Esophagus (tissue), 2 donors: ENCODE results near the gene CRMP1. TPM values are rescaled to one million over a fixed set of nuclear protein-coding genes. Genes with fewer than 3 reads are reported as not detected.

Experiments
- H3K27ac ChIP-seq, 2 donors: one replicate each; pipeline ENCODE4 v1.5.1; 2013; ENCODE audit warnings: low read depth in 2 of 2, mild to moderate bottlenecking in 2 of 2, inconsistent platforms in 1 of 2, low read length in 1 of 2, moderate library complexity in 1 of 2
- H3K27me3 ChIP-seq, 2 donors: one replicate each; pipeline ENCODE4 v1.6.1; 2013; ENCODE audit warnings: low read length in 2 of 2, control low read depth in 1 of 2, mild to moderate bottlenecking in 1 of 2; ENCODE audit not compliant: insufficient read depth in 2 of 2, control insufficient read depth in 1 of 2
- H3K36me3 ChIP-seq, 2 donors: one replicate each; pipeline ENCODE4 v1.6.1; 2013; ENCODE audit warnings: low read length in 1 of 2; ENCODE audit not compliant: control insufficient read depth in 2 of 2, insufficient read depth in 2 of 2
- H3K4me1 ChIP-seq, 2 donors: one replicate each; pipeline ENCODE4 v1.6.1; 2013; ENCODE audit warnings: low read length in 1 of 2; ENCODE audit not compliant: control insufficient read depth in 2 of 2, insufficient read depth in 2 of 2
- H3K4me3 ChIP-seq, 2 donors: one replicate each; pipeline ENCODE4 v1.5.1; 2013; ENCODE audit warnings: low read length in 2 of 2, mild to moderate bottlenecking in 2 of 2, low read depth in 1 of 2, moderate library complexity in 1 of 2
- H3K9me3 ChIP-seq, 2 donors: one replicate each; pipeline ENCODE4 v1.6.1; 2013; ENCODE audit warnings: mild to moderate bottlenecking in 2 of 2, low read depth in 1 of 2, low read length in 1 of 2, moderate library complexity in 1 of 2; ENCODE audit not compliant: control insufficient read depth in 2 of 2, insufficient read depth in 1 of 2
- WGBS, 2 donors: extraction: QIAGEN DNeasy Blood & Tissue Kit; methylation state at CpG; one replicate each; pipeline ENCODE4 v1.1.7; 2013; 5-methylcytosine and 5-hydroxymethylcytosine counted together
- polyA plus RNA-seq, 2 donors: library from polyadenylated mRNA; stranded (reverse); fragments of 200-250 nt; gene quantifications; one replicate each; pipeline ENCODE4 v1.2.3, GENCODE V29; 2013
- donor health status: healthy with polysubstance abuse.
- donor health status: Bipolar disorder and iron deficiency.

CRMP1 gene
- polyA plus RNA-seq, 2 donors = 0.35 to 2.3 TPM

GRCh38 chr4:5928844-5929420 is 36.0 kb upstream of the CRMP1 start:
- no peak overlapping the region for H3K4me3 ChIP-seq
- no peaks in the 10 kb centered on the region for H3K36me3 ChIP-seq
- 52 to 59% methylated on average over 8 of the region's 8 CpGs for WGBS, 2 donors
- peaks cover 0 to 5% of the 10 kb centered on the region in 2 donors for H3K9me3 ChIP-seq
- H3K27me3 ChIP-seq = no peaks in the 10 kb centered on the region
- no peak overlapping the region for H3K27ac ChIP-seq
- no peaks in the 10 kb centered on the region for H3K4me1 ChIP-seq

GRCh38 chr4:5928274-5928673 is 35.4 kb upstream of the CRMP1 start:
- no peak overlapping the region for H3K4me3 ChIP-seq
- peaks cover 0 to 5% of the 10 kb centered on the region in 2 donors for H3K9me3 ChIP-seq
- WGBS, 2 donors = 60 to 67% methylated on average over 8 of the region's 8 CpGs
- no peaks in the 10 kb centered on the region for H3K4me1 ChIP-seq
- no peak overlapping the region for H3K27ac ChIP-seq
- H3K27me3 ChIP-seq = no peaks in the 10 kb centered on the region
- H3K36me3 ChIP-seq = no peaks in the 10 kb centered on the region

- H3K27ac ChIP-seq = no peak overlapping the region
- H3K4me3 ChIP-seq = no peak overlapping the region
- no peaks in the 10 kb centered on the region for H3K36me3 ChIP-seq
- no peaks in the 10 kb centered on the region for H3K4me1 ChIP-seq
- peaks cover 0 to 5% of the 10 kb centered on the region in 2 donors for H3K9me3 ChIP-seq
- H3K27me3 ChIP-seq = no peaks in the 10 kb centered on the region
- WGBS, 2 donors = 72 to 80% methylated on average over 4 of the region's 4 CpGs
These were observed 34.9 kb upstream of the CRMP1 start for GRCh38 chr4:5927747-5928146.

- H3K27ac ChIP-seq = no peak overlapping the region
- peaks cover 0 to 5% of the 10 kb centered on the region in 2 donors for H3K9me3 ChIP-seq
- no peaks in the 10 kb centered on the region for H3K36me3 ChIP-seq
- no peak overlapping the region for H3K4me3 ChIP-seq
- H3K27me3 ChIP-seq = no peaks in the 10 kb centered on the region
- WGBS, 2 donors = 78 to 81% methylated on average over 3 of the region's 3 CpGs
- H3K4me1 ChIP-seq = no peaks in the 10 kb centered on the region
These were observed 34.2 kb upstream of the CRMP1 start for GRCh38 chr4:5927116-5927515.

- H3K9me3 ChIP-seq = peaks cover 0 to 5% of the 10 kb centered on the region in 2 donors
- H3K4me1 ChIP-seq = no peaks in the 10 kb centered on the region
- H3K4me3 ChIP-seq = no peak overlapping the region
- no peak overlapping the region for H3K27ac ChIP-seq
- no peaks in the 10 kb centered on the region for H3K36me3 ChIP-seq
- H3K27me3 ChIP-seq = no peaks in the 10 kb centered on the region
- WGBS, 2 donors = 64 to 65% methylated on average over 7 of the region's 7 CpGs
These were observed 33.7 kb upstream of the CRMP1 start for GRCh38 chr4:5926598-5926997.

- no peak overlapping the region for H3K4me3 ChIP-seq
- 75% methylated on average over 16 of the region's 16 CpGs for WGBS, 2 donors
- no peak overlapping the region for H3K27ac ChIP-seq
- no peaks in the 10 kb centered on the region for H3K36me3 ChIP-seq
- peaks cover 0 to 5% of the 10 kb centered on the region in 2 donors for H3K9me3 ChIP-seq
- H3K27me3 ChIP-seq = no peaks in the 10 kb centered on the region
- H3K4me1 ChIP-seq = no peaks in the 10 kb centered on the region
These were observed 32.7 kb upstream of the CRMP1 start for GRCh38 chr4:5925419-5926200.

- Histone ChIP-seq H3K9me3 (peaks cover 0 to 5% of the 10 kb centered on the region in 2 donors), H3K27me3 (no peaks in the 10 kb centered on the region), H3K27ac (no peak overlapping the region), H3K4me3 (no peak overlapping the region), H3K36me3 (no peaks in the 10 kb centered on the region), H3K4me1 (no peaks in the 10 kb centered on the region)
- 73 to 76% methylated on average over 12 of the region's 12 CpGs for WGBS, 2 donors
These were observed 31.7 kb upstream of the CRMP1 start for GRCh38 chr4:5924461-5925125.

GRCh38 chr4:5923376-5923775 is 30.5 kb upstream of the CRMP1 start:
- H3K4me1 ChIP-seq = no peaks in the 10 kb centered on the region
- H3K9me3 ChIP-seq = peaks cover 0 to 5% of the 10 kb centered on the region in 2 donors
- peaks cover 0 to 3% of the 10 kb centered on the region in 2 donors for H3K27me3 ChIP-seq
- 67 to 73% methylated on average over 6 of the region's 6 CpGs for WGBS, 2 donors
- no peaks in the 10 kb centered on the region for H3K36me3 ChIP-seq
- no peak overlapping the region for H3K27ac ChIP-seq
- no peak overlapping the region for H3K4me3 ChIP-seq

GRCh38 chr4:5922556-5922955 is 29.7 kb upstream of the CRMP1 start:
- 79 to 91% methylated on average over 3 of the region's 3 CpGs for WGBS, 2 donors
- Histone ChIP-seq H3K36me3 (no peaks in the 10 kb centered on the region), H3K27ac (no peak overlapping the region), H3K4me1 (no peaks in the 10 kb centered on the region), H3K27me3 (peaks cover 0 to 3% of the 10 kb centered on the region in 2 donors), H3K9me3 (peaks cover 0 to 5% of the 10 kb centered on the region in 2 donors), H3K4me3 (no peak overlapping the region)
